Stimulated activated CD8-positive, alpha-beta memory T cell treated with anti-CD3 and anti-CD28 coated beads, Interleukin-15, amount 100 ng/mL, for 48 hours (primary cell): ENCODE results near the gene HSPA1B.

Experiments used
- DNase-seq, 2 donors: peaks; one replicate each; pipeline ENCODE4 v3.0.0-alpha.2; 2020; ENCODE audit warnings: low read depth in 2 of 2

Gene HSPA1B

DNA sequence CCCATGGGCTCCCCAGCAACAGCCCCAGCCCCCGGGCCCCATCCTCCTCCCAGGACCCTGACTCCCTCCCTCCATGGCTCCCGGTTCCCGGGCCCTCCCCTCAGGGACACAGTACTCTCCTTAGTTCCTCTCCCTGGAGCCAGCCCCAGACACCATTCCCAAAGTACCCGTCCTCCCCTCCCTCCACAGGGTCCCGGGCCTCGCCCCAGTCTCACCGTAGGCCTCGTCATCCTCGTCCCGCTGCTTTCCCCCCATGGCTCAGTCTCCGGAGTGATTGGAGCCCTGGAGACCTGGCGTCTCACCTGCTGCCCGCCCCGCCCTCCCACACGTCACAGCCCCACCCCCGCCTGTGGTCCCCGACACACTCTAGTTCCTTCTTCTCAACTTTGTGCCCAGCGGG lies 51.2 kb downstream of the HSPA1B start, which contains the start of gene SLC44A4:
Gene SLC44A4 (minus strand): TSS at position 272 of the 400 bp plus-strand sequence. CDS start 17 bp downstream, at position 255.
- no peak for DNase-seq

DNA sequence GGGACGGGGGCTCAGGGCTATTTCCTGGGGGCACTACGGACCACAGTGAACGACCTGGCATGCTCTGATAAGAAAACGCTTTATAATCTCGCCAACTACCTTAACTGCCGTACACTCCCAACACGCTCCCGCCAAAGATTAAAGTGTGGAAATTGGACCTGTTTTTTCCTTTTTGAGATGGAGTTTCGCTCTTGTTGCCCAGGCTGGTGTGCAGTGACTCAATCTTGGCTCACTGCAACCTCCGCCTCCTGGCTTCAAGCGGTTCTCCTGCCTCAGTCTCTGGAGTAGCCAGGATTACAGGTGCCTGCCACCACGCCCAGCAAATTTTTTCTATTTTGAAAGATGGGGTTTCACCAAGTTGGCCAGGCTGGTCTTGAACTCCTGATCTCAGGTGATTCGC lies 51.6 kb downstream of the HSPA1B start:
- DNase-seq = no peak
